CD4-positive, alpha-beta T cell treated with Interleukin-2 at 100 ng/mL for 4 hours (primary cell): ENCODE data around the gene ENTPD2.
A peak's percentile ranks its signal among the peaks of the same experiment; 100 is the strongest.

ENCODE experiments used
- DNase-seq: peaks from one replicate; pipeline ENCODE4 v3.0.0-alpha.2; 2020; ENCODE audit warnings: low spot score

Gene ENTPD2

DNA sequence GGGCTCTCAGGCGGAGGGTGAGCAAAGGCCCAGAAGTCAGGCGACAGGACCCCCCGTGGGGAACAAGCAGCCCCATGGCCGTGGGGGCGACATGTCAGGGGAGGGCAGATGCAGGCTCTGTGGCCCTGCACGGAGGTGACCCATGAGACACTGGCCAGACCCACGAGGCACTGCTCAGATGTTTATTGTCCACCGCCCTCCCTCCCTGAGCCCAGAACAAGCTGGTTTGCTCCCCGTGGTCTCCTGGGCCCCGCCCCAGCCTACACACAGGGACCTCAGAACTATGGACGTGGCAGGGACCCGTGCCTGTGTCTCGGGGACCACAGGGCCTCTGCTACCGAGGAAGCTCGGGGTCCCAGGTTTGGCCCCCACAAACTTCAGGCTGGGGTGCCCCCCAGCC lies 23.9 kb downstream of the ENTPD2 start:
- no peak for DNase-seq

DNA sequence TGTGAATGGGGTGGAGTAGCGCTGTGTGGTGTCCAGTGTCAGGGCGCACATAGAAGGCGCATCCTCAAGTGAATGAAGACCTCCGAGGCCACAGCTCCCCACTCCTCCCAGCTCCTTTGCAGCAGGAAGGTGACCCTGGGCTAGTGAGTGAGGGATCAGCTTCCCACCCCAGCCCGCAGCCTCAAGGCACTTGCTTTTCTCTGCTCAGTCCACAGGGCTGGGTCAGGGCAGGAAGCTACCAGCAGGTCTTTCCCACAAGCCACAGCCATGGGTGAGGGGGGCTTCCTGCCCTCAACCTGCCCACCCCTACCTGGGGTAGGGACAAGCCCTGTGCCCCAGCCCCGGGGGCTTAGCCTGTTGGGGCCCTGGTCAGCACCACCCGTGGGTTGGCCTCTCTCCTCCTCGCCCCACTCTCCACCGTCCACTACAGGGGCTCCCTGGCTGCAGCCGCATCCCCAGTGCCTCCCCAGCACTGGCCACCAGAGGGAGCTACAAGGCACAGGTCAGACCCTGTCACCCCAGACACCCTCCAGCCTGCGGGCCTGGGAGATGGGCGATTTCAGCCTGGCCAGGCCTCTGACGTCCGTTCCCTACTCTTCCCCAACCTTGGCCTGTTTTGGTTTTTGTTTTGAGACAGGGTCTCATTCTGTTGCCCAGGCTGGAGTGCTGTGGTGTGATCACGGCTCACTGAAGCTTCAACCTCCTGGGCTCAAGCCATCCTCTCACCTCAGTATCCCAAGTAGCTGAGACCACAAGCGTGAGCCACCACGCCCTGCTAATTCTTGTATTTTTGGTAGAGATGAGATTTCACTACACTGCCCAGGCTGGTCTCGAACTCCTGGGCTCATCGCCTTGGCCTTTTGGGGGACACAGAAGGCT lies 24.6 kb downstream of the ENTPD2 start:
- peak; percentile 62 for DNase-seq

DNA sequence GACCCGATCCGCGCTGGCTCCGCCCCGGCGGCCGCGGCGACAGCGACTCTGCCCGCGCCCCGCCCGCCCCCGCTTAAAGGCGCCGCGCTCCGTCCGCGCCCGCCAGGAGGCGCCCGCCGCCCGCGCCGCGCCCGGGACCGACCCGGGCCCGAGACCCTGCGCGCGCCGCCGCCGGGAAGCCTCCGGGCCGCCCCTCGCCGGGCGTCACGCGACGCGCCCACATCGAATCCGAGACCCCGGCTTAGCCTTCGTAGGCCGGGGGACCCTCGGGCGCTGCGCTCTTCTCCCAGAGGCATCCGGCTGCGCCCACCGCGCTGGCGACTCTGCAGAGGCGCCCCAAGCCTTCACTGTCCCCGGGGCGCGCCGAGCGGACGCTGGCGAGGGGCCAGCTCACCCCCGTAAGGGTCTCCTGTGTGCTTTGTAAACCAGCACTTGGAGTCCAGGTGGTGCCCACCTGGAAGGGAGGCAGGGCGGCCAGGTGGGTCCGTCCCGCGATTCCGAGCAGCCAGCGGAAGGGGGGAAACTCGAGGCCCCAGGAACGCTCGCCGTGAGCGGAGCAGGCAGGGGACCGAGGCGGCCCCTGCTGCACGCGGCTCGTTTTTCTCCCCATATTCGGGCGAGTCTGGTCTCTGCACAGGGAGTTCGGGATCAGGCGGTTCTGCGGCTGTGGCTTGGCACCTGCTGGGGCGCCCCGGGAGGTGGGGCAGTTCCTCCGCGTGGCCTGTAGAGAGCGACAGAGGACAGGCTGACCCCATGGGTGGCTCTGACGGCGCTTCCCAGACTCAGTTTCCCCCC lies 25.4 kb downstream of the ENTPD2 start:
- peak; percentile 59 for DNase-seq

DNA sequence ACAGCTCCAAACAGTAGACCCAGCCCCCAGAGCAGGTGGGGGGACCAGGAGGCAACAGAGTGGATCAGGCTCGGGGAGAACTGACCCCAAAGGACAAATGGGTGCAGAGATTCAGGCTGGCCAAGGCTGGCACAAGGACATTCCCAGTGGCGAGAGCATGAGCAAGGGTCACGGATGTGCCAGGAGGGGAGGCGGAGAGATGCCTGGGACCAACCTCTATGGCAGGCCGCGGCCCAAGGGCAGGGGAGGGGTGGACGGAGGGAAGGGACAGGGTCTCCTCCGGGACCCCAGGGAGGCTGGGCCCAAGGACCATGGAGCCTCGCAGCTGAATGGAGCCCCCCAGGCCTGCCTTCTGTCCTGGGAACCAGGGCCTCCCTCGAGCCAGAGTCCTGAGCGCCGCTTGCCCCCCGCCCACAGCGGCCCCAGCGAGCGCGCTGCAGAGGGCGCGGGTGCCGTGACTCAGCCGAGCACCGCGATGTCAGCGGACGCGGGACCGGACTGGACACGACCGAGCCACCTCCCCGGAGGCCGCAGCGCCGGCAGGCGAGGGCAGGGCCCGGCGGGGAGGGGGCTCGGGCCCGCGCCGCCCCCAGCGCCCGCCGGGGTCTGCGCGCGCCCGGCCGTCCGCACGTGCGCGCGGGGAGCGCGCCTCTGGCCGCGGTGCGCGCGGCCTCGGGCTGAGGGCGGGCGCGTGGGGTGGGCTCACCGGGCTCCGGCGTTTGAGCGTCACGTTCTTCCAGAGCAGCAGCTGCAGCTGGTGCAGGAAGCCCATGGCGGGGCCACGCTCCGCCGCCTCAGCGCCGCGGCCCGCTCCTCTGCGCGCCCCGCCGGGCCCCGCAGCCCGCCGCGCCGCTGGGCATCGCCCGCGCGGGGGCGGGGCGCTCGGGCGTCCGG lies 26.2 kb downstream of the ENTPD2 start, which contains the start of gene ABCA2:
TSS of gene ABCA2 (minus strand) at position 869 of the 894 bp plus-strand sequence. CDS start at position 772, 97 bp downstream.
- DNase-seq, result no peak

DNA sequence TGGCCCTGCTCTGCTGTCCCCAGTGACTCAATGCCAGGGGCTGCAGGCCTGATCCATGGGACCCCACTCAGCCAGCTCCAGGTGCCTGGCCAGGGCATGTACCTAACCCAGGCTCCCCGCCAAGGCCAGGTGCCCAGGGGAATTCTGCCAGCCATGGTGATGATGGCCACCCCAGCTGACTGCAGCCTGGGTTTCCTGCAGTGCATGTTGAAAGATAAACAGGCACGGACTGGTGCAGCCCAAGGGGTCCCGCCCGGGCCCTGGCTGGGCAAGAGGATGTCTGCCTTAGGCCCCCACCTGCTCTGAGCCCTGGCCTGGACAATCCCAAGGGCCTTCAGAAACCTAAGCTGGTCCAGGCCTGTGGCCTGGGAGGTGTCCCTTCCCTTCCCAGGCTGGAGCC lies 27.0 kb downstream of the ENTPD2 start:
- DNase-seq, result no peak

DNA sequence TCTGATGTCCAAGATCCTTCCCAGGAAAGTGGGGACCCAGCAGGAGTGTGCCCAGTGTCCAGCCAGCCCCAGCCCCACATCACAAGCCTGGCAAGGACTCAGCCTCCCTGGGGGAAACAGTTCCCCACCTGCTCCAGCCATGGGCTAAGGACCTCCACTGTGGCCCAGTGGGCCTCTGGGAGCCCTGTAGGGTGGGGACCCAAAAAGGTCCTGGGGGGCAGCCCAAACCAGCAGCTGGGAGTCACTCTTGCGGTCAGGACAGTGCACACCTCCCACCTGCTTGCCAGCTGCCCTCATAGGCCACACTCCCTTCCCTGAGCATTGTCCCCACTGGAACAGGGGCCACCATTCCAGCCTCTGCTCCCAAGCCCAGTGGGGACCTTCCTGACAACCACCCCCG lies 27.5 kb downstream of the ENTPD2 start:
- DNase-seq, result no peak

DNA sequence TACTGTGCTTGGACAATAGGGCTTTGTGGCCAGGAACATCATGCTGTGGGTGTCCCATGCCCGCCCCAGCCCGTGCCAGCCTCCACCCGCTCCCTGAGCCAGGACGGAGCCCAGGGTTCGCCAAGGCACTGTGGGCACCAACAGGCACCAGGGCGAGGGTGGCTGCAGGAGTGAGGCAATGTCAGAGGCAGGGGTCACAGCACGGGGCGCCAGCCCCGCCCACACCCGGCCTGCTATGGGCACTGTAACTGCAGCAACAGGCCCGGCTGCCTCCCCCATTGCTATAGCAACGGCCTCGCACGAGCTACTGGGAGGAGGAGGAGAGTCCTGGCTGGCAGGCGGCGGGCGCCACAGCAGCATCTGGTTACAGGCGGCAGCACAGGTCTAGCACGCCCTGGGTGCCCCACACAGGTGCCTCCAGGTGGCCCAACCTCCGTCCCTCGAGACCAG lies 28.3 kb downstream of the ENTPD2 start:
- DNase-seq, result no peak

DNA sequence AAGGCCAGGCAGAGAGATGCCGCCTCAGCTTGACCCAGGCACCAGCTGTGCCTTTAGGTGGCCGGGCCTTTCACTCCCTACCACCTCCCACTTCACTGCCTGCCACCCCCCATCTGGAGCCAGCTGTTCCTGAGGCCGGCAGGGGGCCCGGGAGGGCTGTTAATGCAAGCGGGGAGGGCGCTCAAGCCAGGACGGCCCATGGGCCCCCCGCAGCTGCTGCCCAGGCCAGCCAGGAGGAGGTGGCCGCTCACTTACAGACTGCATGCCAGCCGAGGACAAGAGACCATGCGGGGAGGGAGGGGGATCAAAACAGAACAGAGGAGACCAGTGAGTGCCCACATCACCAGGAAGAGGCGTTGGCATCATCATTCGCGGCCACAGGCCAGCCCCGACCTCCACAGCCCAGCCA lies 30.3 kb downstream of the ENTPD2 start:
- DNase-seq, result no peak

DNA sequence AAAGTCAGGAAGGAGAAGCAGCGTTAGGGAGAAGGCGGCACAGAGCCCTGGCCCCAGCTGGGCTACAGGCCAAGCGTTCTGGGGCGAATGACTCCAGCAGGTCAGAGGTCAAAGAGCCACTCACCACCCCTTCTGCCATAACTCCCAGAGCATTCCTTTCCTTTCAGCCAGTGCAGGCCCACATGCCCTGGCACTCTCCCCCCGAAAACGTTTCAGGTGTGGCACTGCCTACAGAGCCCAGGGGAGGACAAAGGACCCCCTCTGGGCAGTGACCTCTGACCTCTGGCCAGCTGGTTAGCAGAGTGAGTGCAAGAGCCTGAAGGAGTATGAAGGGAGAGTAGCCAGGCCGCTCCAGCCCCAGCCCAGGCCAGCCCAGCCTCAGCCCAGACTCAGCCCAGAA lies 30.7 kb downstream of the ENTPD2 start:
- no peak for DNase-seq

DNA sequence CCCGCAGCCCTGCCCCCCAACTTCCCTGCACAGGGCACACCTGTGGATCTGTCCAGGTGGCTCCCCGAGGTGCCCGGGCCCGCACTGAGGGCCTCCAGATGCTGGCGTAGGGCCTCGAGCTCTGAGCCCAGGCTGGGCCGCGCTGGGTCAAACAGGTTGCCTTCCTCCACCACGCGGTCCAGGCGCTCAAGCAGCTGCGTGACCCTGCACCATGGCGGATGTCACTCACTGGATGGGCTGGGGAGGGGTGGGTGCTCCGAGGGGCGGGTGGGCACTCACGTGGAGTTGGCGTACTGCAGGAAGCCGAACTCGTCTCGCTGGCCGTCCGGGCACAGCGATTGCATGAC lies 31.2 kb downstream of the ENTPD2 start:
- no peak for DNase-seq

DNA sequence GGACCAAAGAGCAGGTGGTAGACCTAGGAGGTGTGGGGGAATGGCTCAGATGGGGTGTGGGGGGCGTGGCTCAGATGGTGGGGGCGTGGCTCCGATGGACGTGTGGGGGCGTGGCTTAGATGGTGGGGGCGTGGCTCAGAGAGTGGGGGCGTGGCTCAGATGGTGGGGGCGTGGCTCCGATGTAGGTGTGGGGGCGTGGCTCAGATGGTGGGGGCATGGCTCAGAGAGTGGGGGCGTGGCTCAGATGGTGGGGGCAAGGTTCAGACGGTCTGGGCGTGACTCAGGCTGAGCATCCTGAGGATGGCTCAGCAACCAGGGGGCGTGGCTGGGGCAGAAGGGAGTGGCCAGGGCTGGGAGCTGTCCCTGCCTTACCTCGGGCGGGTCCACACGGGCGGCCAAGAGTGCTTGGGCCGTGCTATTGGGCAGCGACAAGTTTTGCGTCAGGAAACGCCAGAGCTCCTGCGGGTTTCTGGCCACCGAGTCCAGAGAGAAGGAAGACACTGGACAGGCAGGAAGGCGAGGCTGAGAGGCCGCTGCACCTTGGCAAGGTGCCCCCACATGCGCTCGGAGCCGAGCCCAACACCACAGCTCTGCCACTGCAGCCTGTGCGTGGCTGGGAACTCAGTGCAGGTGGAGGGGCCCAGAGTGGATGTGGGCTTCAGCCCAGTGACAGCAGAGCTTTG lies 31.7 kb downstream of the ENTPD2 start:
- peak; percentile 72 for DNase-seq

DNA sequence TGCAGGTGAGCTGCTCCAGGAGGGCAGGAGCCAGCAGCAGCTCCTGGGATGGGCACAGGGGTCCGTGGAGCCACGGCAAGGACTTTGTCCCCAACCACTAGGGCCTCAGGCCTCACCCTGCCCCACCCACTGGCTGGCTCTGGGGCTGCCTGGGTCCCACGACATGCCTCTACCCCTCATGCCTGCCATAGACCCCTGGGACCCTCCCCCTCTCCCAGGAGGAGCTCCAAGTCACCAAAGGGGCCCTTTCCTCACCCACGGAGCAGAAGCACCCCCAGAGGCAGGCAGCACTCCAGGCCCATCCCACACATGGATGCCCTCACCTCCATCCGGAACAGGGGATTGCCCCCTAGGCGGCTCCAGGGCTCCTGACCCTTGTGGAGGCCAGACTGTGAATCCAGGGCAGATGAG lies 32.3 kb downstream of the ENTPD2 start:
- DNase-seq, result no peak

DNA sequence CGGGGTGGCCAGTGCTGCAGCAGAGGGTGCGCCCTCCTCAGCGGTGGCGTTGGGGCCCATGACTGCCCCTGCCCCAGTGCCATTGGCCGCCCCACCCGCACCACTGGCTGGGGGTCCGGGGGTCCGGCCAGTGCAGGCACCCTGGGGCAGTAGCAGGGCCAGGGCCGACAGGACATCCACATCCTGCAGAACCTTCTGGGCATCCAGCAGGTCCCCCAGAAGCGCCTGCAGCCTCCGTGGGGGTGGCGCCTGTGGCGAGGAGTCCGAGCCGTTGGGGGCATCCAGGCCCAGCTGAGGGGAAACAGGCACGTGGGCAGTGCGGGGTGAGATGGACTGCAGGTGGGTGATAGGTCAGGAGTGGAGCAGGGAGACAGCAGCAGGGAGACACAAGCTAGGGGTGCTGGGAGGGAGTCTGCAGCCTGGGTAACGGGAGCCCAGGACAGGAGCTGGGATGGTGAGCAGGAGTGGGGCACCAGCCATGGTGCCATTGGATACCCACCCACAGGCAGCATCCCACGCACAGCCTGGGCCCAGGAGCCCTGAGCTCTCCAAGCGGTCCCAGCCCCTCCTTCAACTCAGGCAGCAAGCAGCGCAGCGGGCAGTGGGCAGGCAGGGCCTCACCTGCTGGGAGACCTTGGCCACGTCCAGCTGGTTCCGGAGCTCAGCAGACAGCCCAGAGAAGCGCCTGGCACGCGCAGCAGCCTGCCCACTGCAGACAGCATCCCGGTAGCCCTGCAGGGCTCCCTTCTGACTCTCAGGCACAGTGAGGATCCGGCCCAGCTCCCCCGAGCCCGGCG lies 32.9 kb downstream of the ENTPD2 start:
- DNase-seq, result no peak

DNA sequence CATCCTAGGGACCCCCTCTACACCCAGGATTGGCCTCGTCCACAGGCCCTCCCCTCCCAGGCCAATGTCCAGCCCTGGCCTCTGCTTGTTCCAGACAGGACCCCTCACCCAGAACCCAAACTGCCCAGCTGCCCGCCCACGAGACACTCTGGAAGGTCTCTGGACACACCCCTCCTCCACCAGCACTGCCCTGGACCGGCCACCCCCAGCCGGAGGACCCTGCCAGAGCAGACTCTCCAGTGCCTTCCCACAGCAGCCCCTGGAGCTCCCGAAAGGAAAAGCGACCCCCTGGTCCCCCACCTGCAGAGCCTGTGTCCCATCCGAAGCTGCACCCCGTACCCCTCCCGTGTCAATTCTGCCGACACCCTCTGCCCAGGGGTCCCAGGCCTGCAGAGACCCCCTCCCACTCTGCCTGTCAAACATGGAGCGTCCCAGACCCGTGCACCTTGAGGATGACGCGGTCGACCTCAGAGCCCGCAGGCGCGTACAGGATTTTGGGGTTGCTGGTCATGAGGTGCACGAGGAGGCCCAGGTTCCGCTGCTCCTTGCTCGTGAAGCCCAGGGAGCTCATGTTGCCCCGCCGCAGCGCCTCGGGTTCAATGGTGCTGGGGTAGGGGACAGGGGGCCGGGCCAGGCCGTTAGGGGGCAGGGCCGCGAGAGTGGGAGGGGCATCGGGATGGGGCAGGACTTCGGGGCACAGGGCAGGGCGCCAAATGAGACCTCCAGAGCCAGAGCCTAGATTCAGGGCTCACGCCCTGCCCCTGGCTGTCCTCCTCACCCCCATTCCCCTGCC lies 33.8 kb downstream of the ENTPD2 start:
- no peak for DNase-seq

DNA sequence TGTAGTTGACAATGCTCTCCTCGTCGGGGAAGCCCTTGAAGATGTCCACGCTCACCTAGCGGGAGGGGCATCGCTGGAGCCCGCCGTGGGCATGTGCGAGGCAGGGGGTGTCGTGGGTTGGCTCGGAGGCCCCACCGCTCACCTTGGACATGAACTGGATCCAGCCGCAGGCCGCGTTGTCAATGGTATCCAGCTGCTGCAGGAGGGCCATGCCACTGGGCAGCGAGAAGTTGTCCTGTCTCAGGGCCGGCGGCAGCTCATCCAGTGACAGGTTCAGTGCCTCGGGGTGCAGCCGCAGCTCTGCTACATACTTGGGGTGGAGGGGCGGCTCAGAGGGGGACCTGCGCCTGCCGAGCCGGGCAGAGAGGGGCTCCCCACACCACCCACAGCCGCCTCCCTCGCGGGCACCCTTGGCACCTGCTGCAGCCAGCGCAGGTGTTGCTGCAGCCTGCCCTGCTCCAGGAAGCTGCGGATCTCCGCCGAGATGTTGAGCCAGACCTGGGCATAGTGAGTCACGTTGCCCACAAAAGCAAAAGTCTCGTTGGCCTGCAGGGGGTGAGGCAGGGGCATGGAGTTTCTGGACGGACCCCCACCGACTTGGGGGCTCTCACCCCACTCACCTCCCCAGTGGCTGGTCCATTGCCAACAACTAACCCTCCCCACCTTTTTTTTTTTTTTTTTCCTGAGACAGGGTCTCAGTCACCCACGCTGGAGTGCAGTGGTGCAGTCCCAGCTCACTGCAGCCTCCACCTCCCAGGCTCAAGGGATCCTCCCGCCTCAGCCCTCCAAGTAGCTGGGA lies 34.9 kb downstream of the ENTPD2 start:
- no peak for DNase-seq

DNA sequence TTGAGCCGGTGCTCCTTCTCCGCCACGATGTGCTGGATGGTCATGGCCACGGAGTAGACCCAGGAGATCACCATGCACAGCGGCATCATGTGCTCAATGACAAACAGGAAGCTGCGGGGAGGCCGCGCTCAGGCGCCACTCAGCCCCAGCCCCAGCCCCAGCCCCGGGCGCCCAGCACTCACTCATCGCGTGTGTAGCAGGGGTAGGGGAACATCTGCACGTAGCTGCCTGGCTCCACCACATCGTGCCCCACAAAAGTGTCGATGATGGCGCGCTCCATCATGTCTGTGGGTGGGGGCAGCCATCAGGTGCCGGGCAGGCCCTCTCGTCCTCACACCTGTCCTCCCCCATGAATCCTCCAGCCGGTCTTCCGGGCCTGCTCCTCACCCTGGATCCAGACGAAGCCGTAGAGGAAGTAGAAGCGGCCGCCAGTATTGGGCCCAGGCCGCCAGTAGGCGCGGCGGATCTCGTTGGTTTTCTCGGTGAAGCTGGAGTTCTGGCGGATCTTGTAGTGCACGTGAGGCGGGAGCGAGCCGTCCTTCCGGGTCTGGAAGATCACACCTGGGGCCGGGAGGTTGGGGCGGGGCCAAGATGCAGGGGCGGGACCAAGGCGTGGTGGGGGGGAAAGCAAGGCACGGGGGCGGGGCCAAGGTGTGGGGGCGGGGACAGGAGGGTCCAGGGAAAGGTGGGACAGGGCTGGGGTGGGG lies 35.9 kb downstream of the ENTPD2 start:
- no peak for DNase-seq

DNA sequence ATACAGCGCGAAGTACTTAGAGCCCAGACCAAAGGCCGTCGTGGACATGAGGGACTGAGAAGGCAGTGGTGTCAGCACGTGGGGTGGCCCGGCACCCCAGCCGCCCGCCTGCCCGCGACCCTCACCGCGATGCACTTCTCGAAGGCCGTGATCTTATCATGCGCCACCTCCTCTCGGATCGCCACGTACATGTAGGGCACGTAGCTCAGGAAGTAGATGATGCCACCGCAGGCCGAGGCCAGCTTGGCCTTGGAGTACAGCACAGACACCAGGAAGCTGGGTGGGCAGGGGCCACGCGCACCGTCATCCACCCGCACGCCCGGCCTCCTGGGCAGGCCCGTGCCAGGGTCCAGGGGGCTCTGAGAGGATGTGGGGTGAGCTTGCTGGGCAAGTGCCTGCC lies 36.8 kb downstream of the ENTPD2 start:
- DNase-seq, result no peak

DNA sequence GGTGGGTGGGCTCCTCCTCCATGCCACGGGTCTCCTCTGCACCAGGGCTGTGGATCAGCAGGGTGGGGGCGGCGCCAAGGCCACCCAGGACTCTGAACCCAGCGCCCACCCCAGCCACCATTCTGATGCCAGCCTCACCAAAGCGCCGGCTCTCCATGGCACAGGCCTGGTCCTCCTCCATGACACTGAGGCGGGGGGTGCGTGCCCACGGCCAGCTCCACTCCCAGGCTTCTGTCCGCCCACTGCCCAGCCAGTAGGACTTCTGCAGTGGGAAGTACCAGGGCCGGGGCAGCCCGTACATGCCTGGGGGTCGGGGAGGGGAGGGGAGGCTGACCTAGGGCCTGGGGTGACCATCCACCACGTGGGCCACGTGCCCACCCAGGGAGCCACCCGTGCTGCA lies 37.4 kb downstream of the ENTPD2 start:
- DNase-seq, result no peak
